HG03342 (cell line): ENCODE data around the gene GPR15LG.
"Not testable (repeated sequence)": the region's sequence is repeated elsewhere in the genome, so short reads cannot be mapped to it uniquely, and the experiment has no call there.

Experiments
- ATAC-seq: cut with Tn5 transposase; IDR thresholded peaks from one replicate; pipeline ENCODE4 v1.9.1; 2021; ENCODE audit warnings: mild to moderate bottlenecking, moderate library complexity; ENCODE audit not compliant: unreplicated experiment

The GPR15LG gene

DNA sequence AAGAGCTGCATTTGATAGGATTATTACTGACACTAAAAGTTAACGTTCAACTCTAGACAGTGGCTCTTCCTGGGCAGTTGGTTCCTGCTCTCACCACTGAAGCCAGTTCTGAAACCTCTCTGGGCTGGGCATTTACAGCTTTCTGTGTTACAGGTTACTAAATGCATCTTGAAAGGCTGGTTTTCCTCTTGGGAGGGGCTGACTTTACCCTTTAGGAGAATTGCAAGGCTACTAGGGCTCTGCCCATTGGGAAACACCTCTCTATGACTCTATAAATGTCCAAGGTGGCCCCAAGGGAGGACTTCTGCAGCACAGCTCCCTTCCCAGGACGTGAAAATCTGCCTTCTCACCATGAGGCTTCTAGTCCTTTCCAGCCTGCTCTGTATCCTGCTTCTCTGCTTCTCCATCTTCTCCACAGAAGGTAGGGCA lies at the start of gene GPR15LG:
Gene GPR15LG, plus strand, starts transcription at position 301 of the 429 bp plus-strand sequence. Its CDS starts 51 bp downstream, at position 352.
- ATAC-seq: no peak

DNA sequence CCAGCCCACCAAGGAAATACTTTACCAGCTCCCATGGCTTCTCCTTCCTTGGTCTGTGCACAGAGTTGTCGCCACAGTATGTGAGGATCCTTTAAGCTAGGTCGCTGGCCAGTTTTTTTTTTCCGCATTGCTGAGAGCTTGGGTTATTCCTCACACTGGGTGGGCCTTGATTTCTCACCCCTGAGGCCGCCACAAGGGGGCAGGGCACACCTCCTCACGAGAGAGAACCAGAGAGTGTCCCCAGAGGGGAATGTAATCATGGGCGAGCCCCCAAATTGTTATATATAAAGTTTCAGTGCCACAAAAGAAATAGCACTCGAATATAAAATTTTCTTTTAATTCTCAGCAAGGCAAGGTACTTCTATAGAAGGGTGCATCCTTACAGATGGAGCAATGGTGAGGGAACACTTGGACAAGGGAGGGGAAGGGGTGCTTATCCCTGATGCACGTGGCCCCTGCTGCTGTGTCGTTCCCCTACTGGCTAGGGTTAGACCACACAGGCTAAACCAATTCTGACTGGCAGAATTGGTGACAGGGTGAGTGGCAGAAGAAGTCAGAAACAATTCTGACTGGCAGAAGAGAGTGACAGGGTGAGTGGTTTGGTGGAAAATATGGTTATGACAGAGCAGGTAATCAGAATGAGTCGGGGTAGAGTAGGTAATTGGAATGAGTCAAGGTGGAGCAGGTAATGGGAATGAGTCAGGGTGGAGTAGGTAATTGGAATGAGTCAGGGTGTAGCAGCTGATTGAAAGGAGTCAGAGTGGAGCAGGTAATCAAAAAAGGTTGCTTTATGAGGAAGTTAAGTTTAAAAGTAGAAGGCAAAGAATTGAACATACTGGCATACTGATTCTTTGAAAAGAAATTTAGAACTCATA lies 47.5 kb upstream of the GPR15LG start:
- not testable (repeated sequence) for ATAC-seq

DNA sequence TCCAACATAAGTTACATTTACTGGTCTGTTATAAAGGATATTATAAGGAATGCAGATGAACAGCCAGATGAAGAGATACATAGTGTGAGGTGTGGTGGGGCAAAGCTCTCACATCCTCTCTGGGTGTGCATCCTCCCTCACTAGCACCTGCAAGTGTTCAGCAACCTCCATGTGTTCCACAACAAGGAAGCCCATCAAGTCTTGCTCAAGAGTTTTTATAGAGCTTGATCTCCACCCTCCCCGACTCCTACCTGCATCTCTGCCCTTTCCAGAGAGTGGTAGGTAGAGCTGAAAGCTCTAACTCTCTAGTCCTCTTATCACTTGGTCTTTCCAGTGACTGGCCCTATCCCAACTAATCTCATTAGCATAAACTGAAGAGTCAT lies 46.8 kb upstream of the GPR15LG start:
- ATAC-seq: no peak

DNA sequence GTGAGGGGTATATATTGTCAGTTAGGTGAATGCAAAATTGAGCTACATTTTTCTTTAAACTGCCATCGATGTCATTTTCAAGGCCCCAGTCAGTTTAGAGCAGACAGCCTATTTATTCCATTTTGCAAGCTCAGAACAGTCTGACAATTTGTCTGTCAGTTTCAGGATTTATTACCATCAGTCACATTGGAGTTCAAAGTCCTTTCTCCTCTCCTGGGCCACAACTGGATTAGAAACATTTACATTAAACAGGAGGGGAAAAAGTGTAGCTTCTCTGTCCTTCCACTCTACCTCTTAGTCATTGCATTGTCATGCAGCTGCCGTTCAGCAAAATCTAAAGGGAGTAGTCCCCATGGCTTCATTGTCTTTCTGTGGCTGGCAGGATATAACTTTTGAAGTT lies 37.8 kb upstream of the GPR15LG start:
- ATAC-seq: no peak

GRCh38 chr10:84137811-84138210 lies 35.8 kb upstream of the GPR15LG start:
- no peak for ATAC-seq

DNA sequence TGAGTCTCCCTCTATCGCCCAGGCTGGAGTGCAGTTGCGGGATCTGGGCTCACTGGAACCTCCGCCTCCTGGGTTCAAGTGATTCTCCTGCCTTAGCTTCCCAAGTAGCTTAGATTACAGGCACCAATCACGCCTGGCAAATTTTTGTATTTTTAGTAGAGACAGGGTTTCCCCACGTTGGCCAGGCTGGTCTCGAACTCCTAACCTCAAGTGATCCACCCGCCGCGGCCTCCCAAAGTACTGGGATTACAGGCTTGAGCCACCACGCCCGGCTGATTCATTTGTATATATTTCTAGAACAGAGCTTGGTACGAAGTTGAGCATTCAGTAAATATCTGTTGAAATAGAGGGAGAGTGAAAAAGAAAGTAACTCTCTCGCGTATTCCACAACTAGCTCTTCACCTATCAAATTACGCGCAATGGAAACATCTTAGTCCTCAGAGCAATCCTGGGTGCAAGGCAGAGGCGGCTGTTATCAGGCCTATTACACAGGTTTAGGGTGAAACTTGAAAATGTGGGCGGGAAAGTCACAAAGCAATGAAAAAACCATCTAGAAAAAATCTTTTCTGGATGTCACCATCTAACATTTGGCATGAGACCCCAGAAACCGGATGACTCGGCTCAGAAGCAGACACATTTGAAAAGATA lies 35.0 kb upstream of the GPR15LG start:
- no peak for ATAC-seq

DNA sequence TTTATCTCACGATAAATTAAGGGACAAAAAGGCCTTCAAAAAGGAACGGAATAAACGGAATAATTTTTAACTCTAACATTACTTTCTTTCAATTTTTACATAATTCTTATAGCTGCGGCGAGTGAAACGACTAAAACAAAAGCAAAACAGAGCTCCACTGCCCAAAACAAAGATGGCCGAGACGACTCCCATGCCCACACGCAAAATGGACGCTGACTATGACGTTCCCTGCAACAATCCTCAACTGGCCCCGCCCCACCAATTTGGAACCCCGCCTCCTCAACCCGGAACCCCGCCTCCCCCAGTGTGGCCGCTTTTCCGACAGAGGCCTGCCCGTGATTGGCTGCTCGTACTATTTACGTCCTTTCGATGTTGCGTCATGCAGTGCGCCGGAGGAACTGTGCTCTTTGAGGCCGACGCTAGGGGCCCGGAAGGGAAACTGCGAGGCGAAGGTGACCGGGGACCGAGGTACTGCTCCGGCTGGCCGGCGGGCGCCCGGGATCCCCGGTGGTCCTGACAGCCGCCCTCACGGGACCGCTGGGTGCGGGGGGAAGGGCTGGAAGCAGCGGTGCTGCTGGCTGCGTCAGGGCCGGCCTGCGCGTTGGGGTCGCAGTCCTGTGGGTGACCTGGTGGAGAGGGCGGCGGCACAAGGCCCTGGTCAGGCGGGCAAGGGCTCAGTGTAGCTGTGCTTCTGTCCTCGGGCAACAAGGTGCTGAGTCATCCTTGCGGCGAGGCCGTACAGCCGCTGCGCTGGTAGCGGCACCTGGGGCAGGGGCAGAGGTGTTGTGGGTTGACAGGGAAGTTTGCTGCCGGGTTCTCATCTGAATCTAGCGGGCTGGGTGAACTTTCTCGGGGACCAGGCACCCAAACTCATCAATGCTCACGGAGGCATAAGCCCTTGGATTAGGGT lies 34.2 kb upstream of the GPR15LG start, which contains the start of gene GHITM:
Gene GHITM, plus strand, starts transcription at position 384 of the 910 bp plus-strand sequence. CDS start 1,992 bp downstream, outside the sequence.
- peak; percentile 99 for ATAC-seq

GRCh38 chr10:84140036-84140379 lies 33.6 kb upstream of the GPR15LG start:
- ATAC-seq: no peak

DNA sequence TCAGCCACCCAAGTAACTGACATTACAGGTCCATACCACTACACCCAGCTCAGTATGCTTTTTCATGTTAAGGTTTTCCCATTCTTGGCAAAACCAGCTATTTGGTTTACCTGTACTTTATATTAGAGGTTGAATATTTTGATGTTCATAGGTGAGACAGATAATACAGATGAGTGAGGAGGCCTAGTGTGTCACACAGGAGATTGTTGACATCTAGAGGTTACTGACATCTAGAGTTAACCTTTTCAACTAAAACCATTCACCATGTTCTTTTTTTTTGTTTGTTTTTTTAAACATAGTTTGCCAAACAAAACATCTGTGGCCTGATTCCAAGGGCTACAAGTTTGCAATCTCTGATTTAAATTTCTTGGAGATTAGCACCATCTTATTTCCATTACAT lies 26.3 kb upstream of the GPR15LG start:
- ATAC-seq: no peak

- peak; percentile 79 for ATAC-seq
Observed at GRCh38 chr10:84148006-84148597, 25.5 kb upstream of the GPR15LG start.

GRCh38 chr10:84149854-84150253 lies 23.7 kb upstream of the GPR15LG start:
- ATAC-seq: no peak

- no peak for ATAC-seq
Observed at GRCh38 chr10:84152769-84153168, 20.8 kb upstream of the GPR15LG start.

DNA sequence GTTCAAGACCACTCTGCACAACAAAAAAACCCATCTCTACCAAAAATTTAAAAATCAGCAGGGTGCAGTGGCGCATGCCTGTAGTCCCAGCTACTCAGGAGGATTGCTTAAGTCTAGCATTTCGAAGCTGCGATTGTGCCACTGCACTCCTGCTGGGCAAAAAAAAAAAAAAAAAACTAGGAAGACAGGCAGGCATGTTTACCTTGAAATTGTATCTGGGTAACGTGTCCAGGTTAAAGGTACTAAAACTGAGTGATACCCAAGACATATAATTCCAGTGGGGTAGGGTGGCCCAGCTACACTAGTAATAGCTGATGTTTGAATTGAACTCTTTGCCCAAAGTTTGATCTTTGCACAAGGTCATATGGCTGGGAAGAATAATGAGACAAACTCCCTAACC lies 18.1 kb upstream of the GPR15LG start:
- no peak for ATAC-seq

GRCh38 chr10:84156009-84156408 lies 17.6 kb upstream of the GPR15LG start:
- no peak for ATAC-seq

DNA sequence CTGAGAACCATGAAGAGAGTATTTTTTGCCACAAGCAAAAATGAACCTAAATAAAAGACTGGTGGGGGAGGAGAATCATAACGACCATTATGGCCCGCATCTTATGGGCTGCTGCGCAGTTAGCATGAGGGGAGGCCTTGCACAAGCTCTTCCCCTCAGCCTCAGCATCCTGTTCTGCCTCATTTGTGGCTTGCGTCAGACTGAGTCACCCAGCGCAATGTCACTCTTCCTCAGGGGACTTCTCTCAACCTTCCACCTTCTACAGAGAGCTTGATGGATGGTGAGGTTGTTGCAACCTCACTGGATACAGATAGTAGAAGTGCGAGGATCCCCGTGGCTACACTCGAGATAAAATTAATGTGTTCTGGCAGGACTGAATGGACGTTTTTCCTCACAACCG lies 16.8 kb upstream of the GPR15LG start:
- peak; percentile 61 for ATAC-seq

GRCh38 chr10:84158061-84158460 lies 15.5 kb upstream of the GPR15LG start:
- ATAC-seq: no peak

- no peak for ATAC-seq
Observed at GRCh38 chr10:84158550-84158949, 15.1 kb upstream of the GPR15LG start.

GRCh38 chr10:84159076-84159685 lies 14.4 kb upstream of the GPR15LG start:
- ATAC-seq: no peak

GRCh38 chr10:84160663-84161362 lies 12.8 kb upstream of the GPR15LG start:
- ATAC-seq: no peak

GRCh38 chr10:84163996-84164395 lies 9.6 kb upstream of the GPR15LG start:
- ATAC-seq: no peak
